GM12878 (cell line): Measurements from ENCODE around the gene COASY. TPM values are rescaled to one million over a fixed set of nuclear protein-coding genes. Genes with fewer than 3 reads are reported as not detected.

ENCODE experiments used
- ATAC-seq: fragments of 200-7000 bp; cut with Tn5 transposase; 3 replicates; pipeline ENCODE4 v1.9.1; 2020; ENCODE audit warnings: mild to moderate bottlenecking, moderate library complexity
- BruUV-seq: library from RNA; stranded (reverse); fragments of 400-500 nt; replicated peaks from 2 replicates; lab custom pipeline; 2021; lab: Mats Ljungman, UMichigan
- CTCF ChIA-PET: fragments of 300-600 bp; sonication (Branson Sonifier 250); formaldehyde crosslinking; extraction: SDS; loops from one replicate; lab custom pipeline; 2021; ENCODE audit warnings: inconsistent platforms; lab: Yijun Ruan, JAX
- POLR2A ChIA-PET: fragments of 350-600 bp; formaldehyde crosslinking; extraction: SDS; loops from one replicate; lab custom pipeline; 2021; ENCODE audit warnings: inconsistent platforms; lab: Charles Lee
- RAD21 ChIA-PET: fragments of 300-600 bp; sonication (Branson Sonifier 250); formaldehyde crosslinking; loops from one replicate; lab custom pipeline; 2023; ENCODE audit warnings: antibody characterized with exemption; ENCODE audit not compliant: unreplicated experiment; lab: Charles Lee
- SMC1A ChIA-PET: fragments of 300-600 bp; sonication (Branson Sonifier 250); formaldehyde crosslinking; loops from one replicate; lab custom pipeline; 2023; ENCODE audit not compliant: unreplicated experiment, uncharacterized antibody; lab: Charles Lee
- DNase-seq: peaks from one replicate; pipeline ENCODE4 v3.0.0-alpha.2; 2011; ENCODE audit warnings: low read depth, low spot score
- FAIRE-seq: peaks from 3 replicates; lab custom pipeline; 2011; peaks lifted over from hg19 to GRCh38; lab: Jason Lieb, UNC
- H2AFZ ChIP-seq: 2 replicates; pipeline ENCODE4 v1.6.0; 2011; ENCODE audit warnings: low read depth, low read length, control low read depth; ENCODE audit not compliant: control insufficient read depth
- H3K27ac ChIP-seq: 2 replicates; pipeline ENCODE4 v1.5.1; 2011; ENCODE audit warnings: control low read depth; ENCODE audit not compliant: control insufficient read depth, insufficient read depth
- H3K27me3 ChIP-seq, 2 experiments: replicated peaks in 1 of 2; 2 replicates each; pipeline versions ENCODE4 v1.6.0 to v1.6.1; 2011; ENCODE audit warnings: low read length in 1 of 2; ENCODE audit not compliant: control insufficient read depth in 2 of 2, insufficient read depth in 2 of 2
- H3K36me3 ChIP-seq, 2 experiments: 2 replicates each; pipeline ENCODE4 v1.5.1; 2011; ENCODE audit warnings: low read length in 1 of 2; ENCODE audit not compliant: control insufficient read depth in 2 of 2, insufficient read depth in 2 of 2
- H3K4me1 ChIP-seq: 2 replicates; pipeline ENCODE4 v1.6.1; 2011; ENCODE audit warnings: mild to moderate bottlenecking, low read length, moderate library complexity, mixed read lengths; ENCODE audit not compliant: control insufficient read depth, insufficient read depth
- H3K4me2 ChIP-seq: 2 replicates; pipeline ENCODE4 v1.6.0; 2011; ENCODE audit warnings: control low read depth; ENCODE audit not compliant: control insufficient read depth, insufficient read depth
- H3K4me3 ChIP-seq: fragments of 200-600 bp; sonication (generic); 2 replicates; pipeline ENCODE4 v1.5.1; 2016
- H3K79me2 ChIP-seq: 2 replicates; pipeline ENCODE4 v1.6.0; 2011; ENCODE audit warnings: low read length; ENCODE audit not compliant: control insufficient read depth, insufficient read depth
- H3K9ac ChIP-seq: 2 replicates; pipeline ENCODE4 v1.8.0; 2011; ENCODE audit warnings: low read length, control low read depth, mixed read lengths; ENCODE audit not compliant: control insufficient read depth, insufficient read depth
- H3K9me3 ChIP-seq: replicated peaks from 3 replicates; pipeline ENCODE4 v1.5.1; 2011; ENCODE audit warnings: mild to moderate bottlenecking, low read length; ENCODE audit not compliant: control insufficient read depth, insufficient read depth
- H4K20me1 ChIP-seq: 2 replicates; pipeline ENCODE4 v1.6.0; 2011; ENCODE audit not compliant: control insufficient read depth, insufficient read depth
- ASH2L ChIP-seq: fragments of 300-600, 200-600 bp; sonication (generic); IDR thresholded peaks from 2 replicates; pipeline ENCODE4 v1.6.1; 2017; ENCODE audit warnings: low read depth, mild to moderate bottlenecking, borderline replicate concordance
- BCL3 ChIP-seq: IDR thresholded peaks from 2 replicates; pipeline ENCODE4 v1.6.1; 2011; ENCODE audit warnings: borderline replicate concordance, low read depth, mild to moderate bottlenecking, moderate library complexity, low read length; ENCODE audit not compliant: insufficient read depth, poor library complexity, severe bottlenecking
- BRCA1 ChIP-seq: IDR thresholded peaks from 2 replicates; pipeline ENCODE4 v1.6.1; 2011; ENCODE audit warnings: low read depth, low read length, improper control_type of control experiment
- CHD1 ChIP-seq: IDR thresholded peaks from 2 replicates; pipeline ENCODE4 v1.6.1; 2012; ENCODE audit warnings: low read depth, low read length, improper control_type of control experiment
- E2F4 ChIP-seq: IDR thresholded peaks from 2 replicates; pipeline ENCODE4 v1.6.1; 2012; ENCODE audit warnings: low read depth, low read length, improper control_type of control experiment
- E4F1 ChIP-seq: fragments of 450-650 bp; IDR thresholded peaks from 2 replicates; pipeline ENCODE4 v1.6.1; 2018; ENCODE audit warnings: borderline replicate concordance, mild to moderate bottlenecking; ENCODE audit not compliant: partially characterized antibody
- LARP7 ChIP-seq: fragments of 450-650 bp; IDR thresholded peaks from 2 replicates; pipeline ENCODE4 v1.6.1; 2017; ENCODE audit warnings: mild to moderate bottlenecking
- MAX ChIP-seq: IDR thresholded peaks from 2 replicates; pipeline ENCODE4 v1.6.1; 2012; ENCODE audit warnings: low read depth, low read length, improper control_type of control experiment
- MEF2B ChIP-seq: fragments of 450-650 bp; IDR thresholded peaks from 2 replicates; pipeline ENCODE4 v1.6.1; 2018; ENCODE audit warnings: mild to moderate bottlenecking, moderate library complexity; ENCODE audit not compliant: partially characterized antibody, poor library complexity, severe bottlenecking
- MYB ChIP-seq: fragments of 150-350 bp; IDR thresholded peaks from 2 replicates; pipeline ENCODE4 v1.6.1; 2014; ENCODE audit warnings: mild to moderate bottlenecking, low read depth, low read length, borderline replicate concordance
- NFYB ChIP-seq: IDR thresholded peaks from 2 replicates; pipeline ENCODE4 v1.6.1; 2011; ENCODE audit warnings: low read depth, mild to moderate bottlenecking, low read length, improper control_type of control experiment, moderate library complexity; ENCODE audit not compliant: insufficient read depth
- RAD21 ChIP-seq: IDR thresholded peaks from 2 replicates; pipeline ENCODE4 v1.6.1; 2011; ENCODE audit warnings: mild to moderate bottlenecking, low read depth, low read length, moderate library complexity; ENCODE audit not compliant: insufficient read depth
- SMAD5 ChIP-seq: IDR thresholded peaks from 2 replicates; pipeline ENCODE4 v1.6.1; 2016; ENCODE audit warnings: antibody characterized with exemption, low read depth
- USF1 ChIP-seq: IDR thresholded peaks from 2 replicates; pipeline ENCODE4 v1.6.1; 2011; ENCODE audit warnings: borderline replicate concordance, low read depth, mild to moderate bottlenecking, moderate library complexity, mixed read lengths, low read length; ENCODE audit not compliant: insufficient read depth; ENCODE audit errors: extremely low read length
- ZNF217 ChIP-seq: fragments of 450-650 bp; IDR thresholded peaks from 2 replicates; pipeline ENCODE4 v1.6.1; 2017; ENCODE audit warnings: antibody characterized with exemption, mild to moderate bottlenecking
- WGBS: methylation state at CpG from one replicate; pipeline ENCODE4 v1.1.6; 2016; ENCODE audit warnings: low lambda C conversion rate; ENCODE audit not compliant: insufficient replicate concordance, insufficient coverage; ENCODE audit errors: missing lambda C conversion rate; 5-methylcytosine and 5-hydroxymethylcytosine counted together
- in situ Hi-C: fragments of 300-500 bp; cut with MboI; formaldehyde crosslinking; loops from 9 replicates; pipeline ENCODE4 v1.14.3; 2018; ENCODE audit warnings: mixed read lengths
- intact Hi-C: fragments of 100-400 bp; cut with micrococcal nuclease; formaldehyde crosslinking; loops from one replicate; pipeline ENCODE4 v1.14.2; 2022; ENCODE audit not compliant: unreplicated experiment
- polyA plus RNA-seq, 11 experiments: library from polyadenylated mRNA; depleted of rRNA in 4 of 11; unstranded in 6 of 11; stranded (reverse) in 5 of 11; fragments of >200 nt; fragmentation: Nextera tagmentation in 4 of 11; fragmentation: Illumina TruSeq in 1 of 11; extraction: Ambion mirVana in 4 of 11; extraction: Trizol in 1 of 11; gene quantifications; 1 replicate in 1 of 11; 2 replicates in 10 of 11; pipeline versions ENCODE4 v1.2.1 to v1.2.3, GENCODE V29; 2011 to 2016; ENCODE audit warnings: inconsistent platforms in 2 of 11, missing spikeins in 2 of 11, low read depth in 1 of 11
- total RNA-seq, 4 experiments: library from RNA; depleted of rRNA in 3 of 4; stranded (reverse); fragments of >200 nt in 3 of 4; fragmentation: Illumina TruSeq in 1 of 4; extraction: Trizol in 1 of 4; gene quantifications; 2 replicates each; pipeline versions ENCODE4 v1.2.1 to v1.2.3, GENCODE V29; 2013 to 2021

COASY gene
- total and polyA plus RNA-seq, 10 of the 15 experiments (the other 5 are each of a cell fraction or from before 2014, with no cell fraction given) = 18.6 to 93.9 (median 43.2) TPM

GRCh38 chr17:42566883-42567573, 5.1 kb downstream of the COASY start, which contains the start of gene MLX:
Gene MLX, plus strand, starts transcription at chr17:42567100. Its CDS starts 25 bp downstream, at chr17:42567125.
- peaks cover 17% of the 10 kb centered on the region for H3K4me1 ChIP-seq
- H3K79me2 ChIP-seq = peaks cover 41% of the 10 kb centered on the region
- no peaks in the 10 kb centered on the region for H3K9me3 ChIP-seq
- H3K9ac ChIP-seq = peak within 1 kb of the TSS; percentile 85
- in situ Hi-C loops = no loop called here
- RAD21 ChIA-PET = interaction anchor here (0.7 to 1.9 kb wide), 7 partner anchors 11 to 196 kb away, joined by 3 to 14 read pairs (median 3); partner anchors contain the start of genes PSMC3IP and TUBG1
- H3K4me2 ChIP-seq = peak within 1 kb of the TSS; percentile 98
- DNase-seq (peak; percentile 68), ATAC-seq (peak; percentile 90), FAIRE-seq (peak; percentile 92)
- SMC1A ChIA-PET = interaction anchor here (1.0 to 1.8 kb wide), 4 partner anchors 10 to 197 kb away, joined by 4 to 13 read pairs (median 5); partner anchors contain the start of genes NAGLU and PSMC3IP
- under 1% methylated on average over 62 of the region's 72 CpGs for WGBS
- H3K4me3 ChIP-seq = peak within 1 kb of the TSS; percentile 96
- H4K20me1 ChIP-seq = no peaks in the 10 kb centered on the region
- POLR2A ChIA-PET = interaction anchor here (0.5 to 2.6 kb wide), 10 partner anchors 11 to 1503 kb away, joined by 3 to 14 read pairs (median 4); partner anchors contain the start of gene PSMC3IP
- H2AFZ ChIP-seq = peak within 1 kb of the TSS; percentile 70
- H3K27me3 ChIP-seq = no peaks in the 10 kb centered on the region
- intact Hi-C loops = no loop called here
- TSS peak; percentile 40 for BruUV-seq
- H3K36me3 ChIP-seq = peaks cover 27 to 30% of the 10 kb centered on the region in 2 experiments; a peak in 3 of 4 replicates
- H3K27ac ChIP-seq = peak within 1 kb of the TSS; percentile 68
- CTCF ChIA-PET = interaction anchor here (0.7 to 2.4 kb wide), 6 partner anchors 10 to 197 kb away, joined by 3 to 23 read pairs (median 6); partner anchors contain the start of gene PSMC3IP
- TF ChIP-seq MEF2B (peak; percentile 88), CHD1 (no peak), SMAD5 (no peak), MYB (no peak), ZNF217 (no peak), LARP7 (no peak), NFYB (peak; percentile 85), E2F4 (no peak), MAX (peak; percentile 96), USF1 (peak; percentile 99), E4F1 (no peak), ASH2L (no peak), RAD21 (no peak), BCL3 (no peak), BRCA1 (peak; percentile 32; the same call in 1 of the 2 replicates)
